Measurements from ENCODE around the gene ALPL. TPM values are rescaled to one million over a fixed set of nuclear protein-coding genes. Genes with fewer than 3 reads are reported as not detected.

ALPL gene
- total and polyA plus RNA-seq, 2 of the 4 experiments (the other 2 are of a cell fraction): 0.54 to 2.2 TPM

DNA sequence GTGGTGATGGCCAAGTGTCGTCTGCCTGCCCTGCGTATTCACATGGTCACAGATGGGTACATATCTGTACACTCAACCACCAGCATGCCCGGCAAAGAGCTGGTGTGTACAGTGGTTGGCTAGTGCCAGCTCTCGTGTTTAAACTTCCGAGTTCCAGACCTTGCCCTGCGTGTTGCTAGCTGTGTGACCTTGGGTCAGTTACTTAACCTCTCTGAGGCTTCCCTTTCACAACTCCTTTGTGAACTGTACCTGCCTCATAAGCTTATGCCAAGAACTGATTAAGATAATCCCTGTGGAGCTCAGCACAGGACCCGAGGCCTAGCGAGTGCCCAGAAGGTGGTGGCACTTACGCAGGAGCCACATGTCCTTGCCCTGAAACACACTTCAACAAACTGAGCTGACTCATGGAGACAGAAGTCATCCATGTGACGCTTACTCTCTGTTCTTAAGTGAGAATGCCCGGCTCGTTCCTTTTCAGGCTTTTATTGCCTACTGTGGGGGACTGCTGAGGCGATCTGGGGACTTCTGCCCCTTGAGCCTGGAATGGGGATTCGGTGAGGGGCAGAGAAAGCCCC lies 55.4 kb downstream of the ALPL start:
- H3K27ac ChIP-seq (ENCODE audit: insufficient read depth, low read length): no peak overlapping the region
- no peak overlapping the region for H3K18ac ChIP-seq (ENCODE audit: low read depth, low read length)
- H2AFZ ChIP-seq (replicated peaks; ENCODE audit: low read length, poor library complexity): no peak overlapping the region
- peak overlapping the region; percentile 44 for H2AK9ac ChIP-seq (replicated peaks; ENCODE audit: low read depth, low read length, poor library complexity)
- no peaks in the 10 kb centered on the region for H3K9me3 ChIP-seq (ENCODE audit: control insufficient read depth, insufficient read depth, low read length)
- H3K9ac ChIP-seq (ENCODE audit: low read depth, low read length): no peak overlapping the region
- in situ Hi-C loops (cut with MboI; ENCODE audit: low sequenced_read_pairs) (no loop called here), dilution Hi-C loops (cut with HindIII; ENCODE audit: low sequenced_read_pairs, unreplicated experiment) (no loop called here), intact Hi-C loops (cut with micrococcal nuclease) (no loop called here)
- H2AK5ac ChIP-seq (ENCODE audit: low read depth, low read length): peak overlapping the region; percentile 63
- H3K27me3 ChIP-seq (ENCODE audit: control insufficient read depth, insufficient read depth, low read length): 0 out of 2 replicates have a peak, but pooled peaks cover 2% of the 10 kb centered on the region
- peaks cover 16% of the 10 kb centered on the region for H3K4me1 ChIP-seq (ENCODE audit: control insufficient read depth, insufficient read depth, low read length)
- no peaks in the 10 kb centered on the region for H4K20me1 ChIP-seq (ENCODE audit: insufficient read depth, low read length)
- 0 out of 2 replicates have a peak overlapping the region, but pooled peaks have one; percentile 8 for H3K4ac ChIP-seq (ENCODE audit: low read depth, low read length)
- peaks cover 14% of the 10 kb centered on the region for H3K9me1 ChIP-seq (ENCODE audit: insufficient read depth, low read length)
- H3K4me2 ChIP-seq (ENCODE audit: low read depth, low read length): no peak overlapping the region
- DNase-seq (peak; percentile 41), ATAC-seq (ENCODE audit: low read depth) (no peak)
- H4K5ac ChIP-seq (ENCODE audit: low read depth, low read length): no peak overlapping the region
- no CpG with 5 or more reads among the region's 14 CpGs for whole genome bisulfite sequencing, 2 experiments (ENCODE audit: extremely low coverage in 2 of 2, insufficient read length in 1 of 2)
- no peaks in the 10 kb centered on the region for H3K79me1 ChIP-seq (ENCODE audit: low read depth in 1 of 2, low read length in 2 of 2)
- H2BK20ac ChIP-seq (ENCODE audit: low read depth, low read length): no peak overlapping the region
- no peak overlapping the region for H3K4me3 ChIP-seq (ENCODE audit: insufficient read depth, low read depth, low read length)
- POLR2A ChIA-PET (ENCODE audit: unreplicated experiment): interaction anchor here (0.6 kb wide), 1 partner anchor 193 kb away, joined by 3 read pairs; no protein-coding TSS in a partner anchor
- CTCF ChIA-PET: no interaction called here
- no peaks in the 10 kb centered on the region for H3K36me3 ChIP-seq (ENCODE audit: control insufficient read depth, insufficient read depth, low read length)
- TF ChIP-seq, protein P1, sequence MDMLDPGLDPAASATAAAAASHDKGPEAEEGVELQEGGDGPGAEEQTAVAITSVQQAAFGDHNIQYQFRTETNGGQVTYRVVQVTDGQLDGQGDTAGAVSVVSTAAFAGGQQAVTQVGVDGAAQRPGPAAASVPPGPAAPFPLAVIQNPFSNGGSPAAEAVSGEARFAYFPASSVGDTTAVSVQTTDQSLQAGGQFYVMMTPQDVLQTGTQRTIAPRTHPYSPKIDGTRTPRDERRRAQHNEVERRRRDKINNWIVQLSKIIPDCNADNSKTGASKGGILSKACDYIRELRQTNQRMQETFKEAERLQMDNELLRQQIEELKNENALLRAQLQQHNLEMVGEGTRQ (IDR thresholded peaks at IDR 0.05; ENCODE audit: low read depth, low read length): peak; percentile 20; the same call in 1 of the 2 replicates
- no peak for TF ChIP-seq RFX5 (IDR thresholded peaks at IDR 0.05; ENCODE audit: low read depth, low read length)
- H4K8ac ChIP-seq (ENCODE audit: low read depth in 2 of 2, low read length in 2 of 2): no peak overlapping the region
- H2BK120ac ChIP-seq (ENCODE audit: low read depth, low read length): peak overlapping the region; percentile 2; the same call in 1 of the 2 replicates
- H2BK15ac ChIP-seq (ENCODE audit: low read depth, low read length): no peak overlapping the region
- H3K56ac ChIP-seq (ENCODE audit: extremely low read depth, insufficient read depth, low read length): no peak overlapping the region
- no peak overlapping the region for H2BK5ac ChIP-seq (ENCODE audit: low read depth, low read length, poor library complexity, severe bottlenecking)
- BruUV-seq (replicated peaks): no TSS peak
- no peak overlapping the region for H4K91ac ChIP-seq (ENCODE audit: insufficient read depth, low read depth, low read length)
- no peak overlapping the region for H3K14ac ChIP-seq (replicated peaks; ENCODE audit: low read depth, low read length)
- no peak overlapping the region for H3K23ac ChIP-seq (ENCODE audit: low read depth, low read length)

All from IMR-90 (cell line).